ENCODE data around the gene ASCL1. TPM values are rescaled to one million over a fixed set of nuclear protein-coding genes. Genes with fewer than 3 reads are reported as not detected.

ASCL1 gene
- total RNA-seq, 1 experiment from 2014 or later: not detected

DNA sequence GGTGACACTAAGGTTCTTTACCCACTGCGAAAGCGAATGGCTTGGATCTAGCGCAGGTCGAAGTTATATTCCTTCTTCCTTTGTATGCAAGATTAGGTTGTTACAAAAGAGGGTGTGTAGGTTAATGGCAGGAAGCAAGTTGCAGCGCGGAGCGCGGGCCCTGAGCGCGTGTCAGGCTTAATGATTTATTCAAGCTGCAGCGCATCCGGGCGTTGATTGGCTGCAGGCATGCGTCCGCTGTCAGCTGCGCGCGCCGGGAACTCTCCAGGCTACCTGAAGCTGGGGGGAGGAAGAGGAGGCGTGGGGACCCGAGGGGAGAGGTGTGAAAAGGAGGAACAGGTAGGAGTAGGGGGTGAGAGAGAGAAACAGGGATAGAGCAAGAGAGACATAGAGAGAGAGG lies 7.4 kb downstream of the ASCL1 start:
- intact Hi-C loops (cut with micrococcal nuclease; ENCODE audit: unreplicated experiment): no loop called here
- H3K27me3 Mint-ChIP-seq (ENCODE audit: insufficient read depth, unreplicated experiment): peaks cover 38% of the 10 kb centered on the region
- peak overlapping the region; percentile 51 for H3K4me3 Mint-ChIP-seq (ENCODE audit: unreplicated experiment)
- no peaks in the 10 kb centered on the region for H3K9me3 Mint-ChIP-seq (ENCODE audit: unreplicated experiment)
- peak in 1 of 2 experiments; percentile 19 for DNase-seq
- no peaks in the 10 kb centered on the region for H3K36me3 Mint-ChIP-seq (ENCODE audit: insufficient read depth, unreplicated experiment)
- no peak overlapping the region for H3K27ac Mint-ChIP-seq (ENCODE audit: unreplicated experiment)
- no peaks in the 10 kb centered on the region for H3K4me1 ChIP-seq
- POLR2A ChIA-PET: no interaction called here
- peaks cover 17% of the 10 kb centered on the region for H3K4me1 Mint-ChIP-seq (ENCODE audit: low read depth, unreplicated experiment)
- H3K9me3 ChIP-seq: no peaks in the 10 kb centered on the region
- H3K27me3 ChIP-seq (replicated peaks; ENCODE audit: control insufficient read depth, insufficient read depth, low read length): peaks cover 4% of the 10 kb centered on the region
- BruUV-seq (replicated peaks): no TSS peak
- no peak overlapping the region for H3K4me3 ChIP-seq (ENCODE audit: low read depth, low read length)
- TF ChIP-seq, protein P1, sequence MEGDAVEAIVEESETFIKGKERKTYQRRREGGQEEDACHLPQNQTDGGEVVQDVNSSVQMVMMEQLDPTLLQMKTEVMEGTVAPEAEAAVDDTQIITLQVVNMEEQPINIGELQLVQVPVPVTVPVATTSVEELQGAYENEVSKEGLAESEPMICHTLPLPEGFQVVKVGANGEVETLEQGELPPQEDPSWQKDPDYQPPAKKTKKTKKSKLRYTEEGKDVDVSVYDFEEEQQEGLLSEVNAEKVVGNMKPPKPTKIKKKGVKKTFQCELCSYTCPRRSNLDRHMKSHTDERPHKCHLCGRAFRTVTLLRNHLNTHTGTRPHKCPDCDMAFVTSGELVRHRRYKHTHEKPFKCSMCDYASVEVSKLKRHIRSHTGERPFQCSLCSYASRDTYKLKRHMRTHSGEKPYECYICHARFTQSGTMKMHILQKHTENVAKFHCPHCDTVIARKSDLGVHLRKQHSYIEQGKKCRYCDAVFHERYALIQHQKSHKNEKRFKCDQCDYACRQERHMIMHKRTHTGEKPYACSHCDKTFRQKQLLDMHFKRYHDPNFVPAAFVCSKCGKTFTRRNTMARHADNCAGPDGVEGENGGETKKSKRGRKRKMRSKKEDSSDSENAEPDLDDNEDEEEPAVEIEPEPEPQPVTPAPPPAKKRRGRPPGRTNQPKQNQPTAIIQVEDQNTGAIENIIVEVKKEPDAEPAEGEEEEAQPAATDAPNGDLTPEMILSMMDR (IDR thresholded peaks at IDR 0.05; ENCODE audit: insufficient read depth in 1 of 2, low read depth in 1 of 2, low read length in 1 of 2, severe bottlenecking in 1 of 2, unreplicated experiment in 1 of 2): no peak
- H3K36me3 ChIP-seq (ENCODE audit: control insufficient read depth, insufficient read depth, low read length): no peaks in the 10 kb centered on the region
- CTCF ChIA-PET: no interaction called here

DNA sequence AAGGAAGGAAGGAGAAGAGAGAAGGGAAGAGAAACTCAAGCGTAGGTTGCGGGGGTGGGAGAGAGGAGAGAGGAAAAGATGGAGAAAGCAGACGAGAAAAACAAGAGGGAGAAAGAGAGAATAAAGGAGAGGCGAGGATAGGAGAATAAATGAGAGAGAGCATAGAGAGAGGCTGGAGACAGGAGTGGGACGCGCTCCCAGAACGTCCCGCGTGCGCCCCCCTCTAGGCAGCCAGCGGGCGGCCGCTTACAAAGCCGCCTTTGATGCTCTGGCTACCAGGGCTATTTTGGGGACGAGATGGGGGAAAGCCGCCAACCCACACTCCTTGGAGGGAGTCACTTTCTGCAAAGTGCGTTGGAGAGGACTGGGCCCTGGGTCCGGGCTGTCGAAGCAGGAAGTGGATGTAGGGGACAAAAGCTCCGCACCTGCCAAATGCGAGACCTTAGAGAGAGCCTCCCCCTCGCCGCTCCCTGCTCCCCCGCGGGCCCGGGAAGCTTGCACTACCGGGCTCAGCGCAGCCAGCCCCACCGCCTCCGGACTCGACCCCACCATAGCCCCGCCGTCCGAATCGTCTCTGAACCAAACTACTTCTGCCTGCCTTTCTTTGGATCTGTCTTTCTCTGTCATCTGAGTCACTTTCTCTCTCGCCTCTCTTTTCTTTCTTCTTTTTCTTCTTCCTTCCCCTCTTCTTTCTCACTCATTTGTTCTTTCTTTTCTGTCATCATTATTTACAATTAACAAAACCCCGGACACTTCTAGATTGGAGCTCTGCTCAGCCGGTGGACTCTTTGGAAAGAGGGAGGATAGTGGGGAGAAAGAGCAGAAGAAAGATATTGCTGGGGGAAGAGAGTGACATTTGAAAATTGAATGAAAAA lies 8.0 kb downstream of the ASCL1 start:
- Histone ChIP-seq H3K27me3 (replicated peaks; ENCODE audit: control insufficient read depth, insufficient read depth, low read length) (peaks cover 4% of the 10 kb centered on the region), H3K9me3 (no peaks in the 10 kb centered on the region), H3K4me3 (ENCODE audit: low read depth, low read length) (no peak overlapping the region), H3K4me1 (no peaks in the 10 kb centered on the region), H3K36me3 (ENCODE audit: control insufficient read depth, insufficient read depth, low read length) (no peaks in the 10 kb centered on the region)
- DNase-seq: no peak
- ChIA-PET POLR2A (no interaction called here), CTCF (no interaction called here)
- intact Hi-C loops (cut with micrococcal nuclease; ENCODE audit: unreplicated experiment): no loop called here
- no peak overlapping the region for H3K27ac Mint-ChIP-seq (ENCODE audit: unreplicated experiment)
- peak overlapping the region; percentile 51 for H3K4me3 Mint-ChIP-seq (ENCODE audit: unreplicated experiment)
- TF ChIP-seq, protein P1 (IDR thresholded peaks at IDR 0.05; ENCODE audit: insufficient read depth in 1 of 2, low read depth in 1 of 2, low read length in 1 of 2, severe bottlenecking in 1 of 2, unreplicated experiment in 1 of 2): no peak
- no peaks in the 10 kb centered on the region for H3K36me3 Mint-ChIP-seq (ENCODE audit: insufficient read depth, unreplicated experiment)
- H3K27me3 Mint-ChIP-seq (ENCODE audit: insufficient read depth, unreplicated experiment): peaks cover 38% of the 10 kb centered on the region
- BruUV-seq (replicated peaks): no TSS peak
- peaks cover 17% of the 10 kb centered on the region for H3K4me1 Mint-ChIP-seq (ENCODE audit: low read depth, unreplicated experiment)
- no peaks in the 10 kb centered on the region for H3K9me3 Mint-ChIP-seq (ENCODE audit: unreplicated experiment)

DNA sequence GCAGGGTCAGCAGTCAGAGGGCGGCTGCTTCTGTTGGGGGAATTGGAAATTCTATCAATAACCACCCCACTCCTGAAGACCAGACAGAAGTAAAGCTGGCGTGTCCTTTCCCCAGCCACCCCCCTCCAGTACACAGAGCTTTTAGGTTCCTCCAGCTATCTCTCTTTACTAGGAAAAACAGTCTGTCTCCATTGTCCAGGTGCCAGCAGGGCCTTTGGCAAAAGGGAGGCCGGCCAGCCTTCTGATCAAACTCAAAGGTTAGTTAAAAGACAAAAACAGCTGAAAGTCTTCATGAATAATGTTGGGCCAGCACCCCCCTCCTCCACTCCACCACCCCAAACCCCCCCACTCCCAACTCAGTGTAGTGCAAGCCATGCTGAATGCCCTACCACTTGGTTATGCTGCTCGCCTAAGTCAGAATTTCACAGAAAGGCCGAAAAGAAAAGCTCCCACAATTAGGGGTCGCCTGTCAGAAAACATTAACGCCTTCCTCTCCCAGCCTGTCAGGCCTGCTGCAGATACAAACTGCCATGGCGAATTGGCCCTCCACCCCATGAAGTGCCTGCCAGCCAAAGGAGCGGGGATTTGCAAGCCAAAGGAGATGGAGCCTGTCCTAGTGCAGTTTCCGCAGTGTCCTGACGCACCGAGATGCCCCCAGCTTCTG lies 8.9 kb downstream of the ASCL1 start:
- Histone ChIP-seq H3K4me3 (ENCODE audit: low read depth, low read length) (no peak overlapping the region), H3K27me3 (replicated peaks; ENCODE audit: control insufficient read depth, insufficient read depth, low read length) (peaks cover 4% of the 10 kb centered on the region), H3K9me3 (no peaks in the 10 kb centered on the region), H3K4me1 (no peaks in the 10 kb centered on the region), H3K36me3 (ENCODE audit: control insufficient read depth, insufficient read depth, low read length) (no peaks in the 10 kb centered on the region)
- H3K9me3 Mint-ChIP-seq (ENCODE audit: unreplicated experiment): no peaks in the 10 kb centered on the region
- ChIA-PET POLR2A (no interaction called here), CTCF (no interaction called here)
- TF ChIP-seq, protein P1 (IDR thresholded peaks at IDR 0.05; ENCODE audit: insufficient read depth in 1 of 2, low read depth in 1 of 2, low read length in 1 of 2, severe bottlenecking in 1 of 2, unreplicated experiment in 1 of 2): no peak
- no peak overlapping the region for H3K27ac Mint-ChIP-seq (ENCODE audit: unreplicated experiment)
- BruUV-seq (replicated peaks): no TSS peak
- no peaks in the 10 kb centered on the region for H3K36me3 Mint-ChIP-seq (ENCODE audit: insufficient read depth, unreplicated experiment)
- peaks cover 35% of the 10 kb centered on the region for H3K27me3 Mint-ChIP-seq (ENCODE audit: insufficient read depth, unreplicated experiment)
- H3K4me1 Mint-ChIP-seq (ENCODE audit: low read depth, unreplicated experiment): peaks cover 17% of the 10 kb centered on the region
- peak overlapping the region; percentile 18 for H3K4me3 Mint-ChIP-seq (ENCODE audit: unreplicated experiment)
- DNase-seq: no peak
- intact Hi-C loops (cut with micrococcal nuclease; ENCODE audit: unreplicated experiment): no loop called here

Measured in Caco-2 (cell line).